Retina (tissue), 1 donor: ENCODE results near the gene SLC18A3.
A peak's percentile ranks its signal among the peaks of the same experiment; 100 is the strongest.

Source experiments
- DNase-seq: peaks from one replicate; pipeline ENCODE4 v3.0.0-alpha.2; 2016

SLC18A3 gene

GRCh38 chr10:49612513-49613164 is 2.5 kb downstream of the SLC18A3 start:
- DNase-seq = no peak

- DNase-seq = peak; percentile 65
These were observed 3.2 kb downstream of the SLC18A3 start for GRCh38 chr10:49613165-49613881.

- no peak for DNase-seq
These were observed 3.8 kb downstream of the SLC18A3 start, which contains the start of gene CHAT for GRCh38 chr10:49613882-49614241. Gene CHAT (plus strand): TSS chr10:49614037. CDS start chr10:49614190, 153 bp downstream.

- peak; percentile 37 for DNase-seq
These were observed 4.4 kb downstream of the SLC18A3 start for GRCh38 chr10:49614242-49615198.

- no peak for DNase-seq
These were observed 5.1 kb downstream of the SLC18A3 start for GRCh38 chr10:49615213-49615612.

- no peak for DNase-seq
These were observed 5.6 kb downstream of the SLC18A3 start for GRCh38 chr10:49615721-49616120.

GRCh38 chr10:49616421-49617101 is 6.5 kb downstream of the SLC18A3 start:
- no peak for DNase-seq

- DNase-seq = no peak
These were observed 7.3 kb downstream of the SLC18A3 start for GRCh38 chr10:49617121-49618020.

GRCh38 chr10:49618821-49619220 is 8.7 kb downstream of the SLC18A3 start:
- no peak for DNase-seq

- DNase-seq = no peak
These were observed 9.5 kb downstream of the SLC18A3 start for GRCh38 chr10:49619613-49620012.

- DNase-seq = no peak
These were observed 10.2 kb downstream of the SLC18A3 start for GRCh38 chr10:49620286-49620810.

- peak; percentile 55 for DNase-seq
These were observed 10.8 kb downstream of the SLC18A3 start for GRCh38 chr10:49620841-49621378.

GRCh38 chr10:49621561-49621960 is 11.5 kb downstream of the SLC18A3 start:
- no peak for DNase-seq

- no peak for DNase-seq
These were observed 12.6 kb downstream of the SLC18A3 start for GRCh38 chr10:49622426-49623425.

GRCh38 chr10:49624629-49625028 is 14.5 kb downstream of the SLC18A3 start:
- no peak for DNase-seq

GRCh38 chr10:49625411-49625810 is 15.3 kb downstream of the SLC18A3 start:
- DNase-seq = no peak

- DNase-seq = no peak
These were observed 16.9 kb downstream of the SLC18A3 start for GRCh38 chr10:49627038-49627437.

- no peak for DNase-seq
These were observed 17.6 kb downstream of the SLC18A3 start for GRCh38 chr10:49627644-49628247.

GRCh38 chr10:49628599-49628998 is 18.5 kb downstream of the SLC18A3 start:
- no peak for DNase-seq
